NCI-H774 (cell line): ENCODE data around the gene TRIM71.
"Not testable (repeated sequence)": the region's sequence is repeated elsewhere in the genome, so short reads cannot be mapped to it uniquely, and the experiment has no call there.

Experiments
- DNase-seq: peaks from one replicate; lab custom pipeline; 2025; lab: John Stamatoyannopoulos, UW

TRIM71 gene

DNA sequence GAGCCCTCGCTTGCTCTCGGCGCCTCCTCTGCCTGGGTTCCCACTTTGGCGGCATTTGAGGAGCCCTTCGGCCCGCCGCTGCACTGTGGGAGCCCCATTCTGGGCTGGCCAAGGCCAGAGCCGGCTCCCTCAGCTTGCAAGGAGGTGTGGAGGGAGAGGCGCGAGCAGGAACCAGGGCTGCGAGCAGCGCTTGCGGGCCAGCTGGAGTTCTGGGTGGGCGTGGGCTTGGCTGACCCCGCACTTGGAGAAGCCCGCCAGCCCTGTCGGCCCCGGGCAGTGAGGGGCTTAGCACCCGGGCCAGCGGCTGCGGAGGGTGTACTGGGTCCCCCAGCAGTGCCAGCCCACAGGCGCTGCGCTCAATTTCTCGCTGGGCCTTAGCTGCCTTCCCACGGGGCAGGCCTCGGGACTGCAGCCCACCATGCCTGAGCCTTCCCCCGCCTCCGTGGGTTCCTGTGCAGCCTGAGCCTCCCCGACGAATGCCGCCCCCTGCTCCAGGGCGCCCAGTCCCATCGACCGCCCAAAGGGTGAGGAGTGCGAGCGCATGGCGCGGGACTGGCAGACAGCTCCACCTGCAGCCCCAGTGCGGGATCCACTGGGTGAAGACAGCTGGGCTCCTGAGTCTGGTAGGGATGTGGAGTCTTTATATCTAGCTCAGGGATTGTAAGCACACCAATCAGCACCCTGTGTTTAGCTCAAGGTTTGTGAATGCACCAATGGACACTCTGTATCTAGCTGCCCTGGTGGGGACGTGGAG lies 121.9 kb downstream of the TRIM71 start:
- DNase-seq, result not testable (repeated sequence)

GRCh38 chr3:32940726-32941125 lies 122.9 kb downstream of the TRIM71 start:
- DNase-seq, result no peak

GRCh38 chr3:32945136-32945535 lies 127.3 kb downstream of the TRIM71 start:
- no peak for DNase-seq

DNA sequence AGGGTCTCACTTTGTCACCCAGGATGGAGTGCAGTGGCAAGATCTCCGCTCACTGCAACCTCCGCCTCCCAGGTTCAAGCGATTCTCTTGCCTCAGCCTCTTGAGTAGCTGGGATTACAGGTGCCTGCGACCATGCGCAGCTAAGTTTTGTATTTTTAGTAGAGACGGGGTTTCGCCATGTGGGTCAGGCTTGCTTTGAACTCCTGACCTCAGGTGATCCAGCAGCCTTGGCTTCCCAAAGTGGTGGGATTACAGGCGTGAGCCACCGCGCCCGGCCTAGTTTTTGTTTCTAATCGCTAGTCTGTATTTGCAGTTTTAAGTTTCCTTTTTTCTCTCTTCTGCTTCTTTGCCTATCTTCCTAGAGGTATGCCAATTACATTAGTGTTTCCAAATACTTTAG lies 127.8 kb downstream of the TRIM71 start:
- not testable (repeated sequence) for DNase-seq

- DNase-seq, result no peak
Observed at GRCh38 chr3:32946973-32947788, 129.4 kb downstream of the TRIM71 start.
